ENCODE measurements around the gene PRSS50. TPM values are rescaled to one million over a fixed set of nuclear protein-coding genes. Genes with fewer than 3 reads are reported as not detected.

PRSS50 gene
- total RNA-seq, 1 donor from 2014 or later: not detected

Small RNAs within 50 kb of the gene (small RNA-seq; reads per million reads assigned to genes)
- not detected for gene PRSS45

Other genes starting within 250 kb of the PRSS50 start
- not detected for gene RTP3, start 219.9 kb downstream of the PRSS50 start, total RNA-seq
- 2.4 TPM for gene LRRC2, start 151.6 kb downstream of the PRSS50 start, total RNA-seq
- not detected for gene FAM240A, start 105.3 kb downstream of the PRSS50 start, total RNA-seq
- 1.2 TPM for gene ALS2CL, start 24.2 kb downstream of the PRSS50 start, total RNA-seq
- gene TMIE, start 16.5 kb downstream of the PRSS50 start, total RNA-seq: 1.2 TPM
- not detected for gene MYL3, start 145.6 kb upstream of the PRSS50 start, total RNA-seq
- gene PTH1R, start 159.9 kb upstream of the PRSS50 start, total RNA-seq: 2.0 TPM